Brain pericyte (primary cell): ENCODE measurements around the gene NR2F1.

Experiments
- DNase-seq: peaks from one replicate; pipeline ENCODE4 v3.0.0-alpha.2; 2012; ENCODE audit warnings: low read depth, low spot score

NR2F1 gene

DNA sequence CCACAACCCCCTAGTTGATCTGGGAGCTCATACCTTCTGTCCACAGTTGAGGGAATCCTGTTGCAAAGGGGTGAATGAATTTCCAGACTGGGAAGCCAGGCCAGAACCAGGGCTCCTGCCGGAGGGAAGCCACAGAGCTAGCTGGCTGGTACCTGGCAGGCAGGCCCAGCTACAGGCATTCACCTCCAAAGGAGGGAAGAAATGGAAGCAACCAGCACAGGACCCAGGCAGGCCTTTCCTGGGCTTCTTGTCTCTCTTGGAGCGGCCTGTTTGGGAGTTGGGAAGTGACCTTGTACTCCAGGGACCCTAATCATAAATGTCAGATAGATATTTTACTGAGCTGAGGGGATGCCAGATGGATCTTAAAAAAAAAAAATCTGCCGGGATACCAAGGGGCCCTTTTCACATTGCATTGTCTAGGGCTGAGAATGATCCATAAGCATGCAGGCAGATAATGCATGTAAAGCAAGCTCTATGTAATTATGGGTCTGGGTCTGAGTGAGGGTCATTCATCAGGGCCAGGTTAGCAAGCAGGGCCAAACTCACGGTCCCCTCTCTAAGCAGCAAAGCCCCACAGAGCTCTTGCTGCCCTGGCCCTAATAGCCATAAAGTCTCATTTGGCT is 8.4 kb downstream of the NR2F1 start:
- DNase-seq = no peak

DNA sequence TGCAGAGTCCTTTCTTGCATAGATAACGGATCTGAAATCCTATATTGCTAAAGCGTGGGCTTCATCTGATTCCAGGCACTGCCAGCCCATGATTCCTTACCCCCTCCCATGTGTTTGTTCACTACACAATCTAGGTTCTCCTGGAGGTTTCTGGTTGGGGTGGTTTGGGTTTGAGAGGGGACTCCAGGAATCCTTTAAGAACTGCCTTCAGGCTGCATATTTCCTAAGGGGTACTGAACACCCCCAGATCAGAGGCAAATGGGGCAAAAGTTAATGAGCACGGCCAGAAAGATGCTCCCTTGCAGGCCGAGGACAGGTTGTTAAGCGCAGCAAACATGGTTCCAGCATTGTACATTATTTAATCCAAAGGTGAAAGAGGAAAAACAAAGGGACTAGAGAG is 9.9 kb downstream of the NR2F1 start:
- no peak for DNase-seq

DNA sequence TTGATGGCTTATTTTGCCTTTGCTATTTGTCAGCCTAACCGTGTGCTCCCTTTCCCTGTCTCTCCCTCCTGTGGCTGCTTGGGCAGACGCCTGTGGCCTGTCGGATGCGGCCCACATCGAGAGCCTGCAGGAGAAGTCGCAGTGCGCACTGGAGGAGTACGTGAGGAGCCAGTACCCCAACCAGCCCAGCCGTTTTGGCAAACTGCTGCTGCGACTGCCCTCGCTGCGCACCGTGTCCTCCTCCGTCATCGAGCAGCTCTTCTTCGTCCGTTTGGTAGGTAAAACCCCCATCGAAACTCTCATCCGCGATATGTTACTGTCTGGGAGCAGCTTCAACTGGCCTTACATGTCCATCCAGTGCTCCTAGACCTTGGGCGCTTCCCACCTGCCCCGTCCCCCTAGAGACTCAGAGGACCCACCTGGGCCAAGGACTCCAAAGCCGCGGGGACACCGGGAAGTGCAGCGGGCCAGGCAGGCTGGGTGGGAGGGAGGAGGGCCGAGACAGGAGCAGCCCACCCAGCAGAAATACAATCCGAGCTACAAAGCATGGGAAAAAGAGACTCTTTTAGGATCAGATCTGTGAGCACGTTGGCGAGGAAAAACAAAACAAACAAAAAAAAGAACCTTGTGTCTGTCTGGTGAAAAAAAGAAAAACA is 10.6 kb downstream of the NR2F1 start:
- DNase-seq = no peak

DNA sequence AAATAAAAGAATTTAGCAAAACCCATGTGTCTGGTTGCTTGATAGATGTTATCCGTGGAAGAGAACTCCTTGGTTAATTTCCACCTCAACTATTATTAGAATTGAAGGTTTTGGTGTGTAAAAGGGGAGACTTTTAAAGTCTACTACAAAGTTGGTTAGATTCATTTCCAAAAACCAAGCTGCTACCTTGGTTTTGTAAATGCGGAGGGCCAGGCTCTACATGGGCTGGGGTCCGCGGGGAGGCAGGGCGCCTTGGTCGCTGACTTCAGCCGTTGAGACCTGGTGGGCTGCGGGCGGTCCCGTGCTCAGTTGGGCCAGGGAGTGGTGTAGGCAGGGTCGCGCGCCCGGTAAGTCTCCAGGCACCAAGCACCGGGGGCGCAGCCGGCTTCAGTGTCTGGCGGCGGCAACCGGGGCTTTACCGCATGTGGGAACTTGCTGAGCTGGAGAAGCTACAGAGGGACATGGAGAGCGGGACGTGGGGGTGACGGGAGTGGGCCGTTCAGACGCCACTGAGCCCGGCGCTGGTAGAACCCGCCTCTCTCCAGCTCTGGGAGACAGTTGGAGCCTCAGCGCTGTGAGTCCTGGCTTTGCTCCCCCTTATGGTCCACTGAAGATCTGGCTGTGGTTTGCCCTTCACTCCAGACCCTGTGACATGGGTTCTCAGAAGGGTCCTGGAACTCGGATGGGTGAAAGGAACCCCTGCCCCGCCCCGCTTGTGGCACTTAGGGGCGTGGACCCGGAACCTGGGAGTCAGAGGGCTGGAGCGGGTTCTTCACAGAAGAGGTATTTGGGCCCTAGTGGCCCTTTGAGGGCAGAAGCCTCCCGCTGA is 11.8 kb downstream of the NR2F1 start:
- DNase-seq = no peak

DNA sequence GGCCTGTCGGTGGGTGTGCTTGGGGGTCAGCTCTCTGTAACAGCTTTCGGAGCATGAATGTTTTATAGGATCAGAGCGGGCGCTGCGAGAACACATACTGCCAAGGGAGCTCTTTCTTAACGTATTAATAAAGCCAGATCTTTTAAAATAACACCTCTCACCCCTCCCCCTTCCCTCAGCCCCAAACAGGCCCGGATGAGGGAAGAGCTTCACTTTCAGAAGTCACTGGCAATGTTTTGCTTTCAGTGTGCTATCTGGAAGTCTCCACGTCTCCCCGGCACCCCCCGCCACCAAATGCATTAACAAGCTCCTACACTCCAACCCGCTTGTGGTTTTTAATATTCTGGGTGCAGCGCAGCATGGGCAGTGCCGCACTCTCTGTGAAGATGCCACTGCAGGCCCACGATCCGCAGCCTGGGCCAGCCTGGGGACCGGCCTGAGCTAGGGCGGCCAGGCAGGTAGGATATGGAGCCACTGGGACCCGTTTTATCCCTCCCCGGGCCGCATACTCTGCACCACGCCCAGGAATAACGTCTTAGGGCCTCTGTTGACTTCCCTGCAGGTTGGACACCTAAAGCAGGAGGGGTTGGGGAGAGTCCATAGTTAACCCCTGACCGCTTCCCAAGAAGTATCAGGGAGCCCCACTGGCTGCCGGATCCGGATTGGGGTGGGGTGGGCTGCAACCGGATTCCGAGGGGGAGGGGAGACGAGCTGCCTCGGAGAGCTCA is 12.6 kb downstream of the NR2F1 start:
- DNase-seq = no peak

DNA sequence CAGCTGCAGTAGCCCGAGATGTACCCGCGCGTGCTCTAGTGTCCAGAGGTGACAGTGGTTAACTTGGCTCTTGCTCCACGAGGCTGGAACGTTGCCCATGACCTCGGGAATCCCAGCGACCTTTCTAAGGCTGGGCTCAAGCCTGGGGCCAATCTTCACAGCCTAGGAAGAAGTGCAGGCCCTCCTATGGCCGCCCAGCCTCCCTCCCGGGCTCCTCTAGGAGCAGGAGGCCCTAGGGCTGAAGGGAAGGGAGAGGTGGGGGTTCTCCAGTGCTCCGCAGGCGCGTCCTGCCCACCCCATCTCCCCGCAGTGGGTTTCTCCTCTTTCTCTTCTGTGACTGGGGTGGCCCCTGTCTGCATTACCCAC is 13.3 kb downstream of the NR2F1 start:
- DNase-seq = no peak

DNA sequence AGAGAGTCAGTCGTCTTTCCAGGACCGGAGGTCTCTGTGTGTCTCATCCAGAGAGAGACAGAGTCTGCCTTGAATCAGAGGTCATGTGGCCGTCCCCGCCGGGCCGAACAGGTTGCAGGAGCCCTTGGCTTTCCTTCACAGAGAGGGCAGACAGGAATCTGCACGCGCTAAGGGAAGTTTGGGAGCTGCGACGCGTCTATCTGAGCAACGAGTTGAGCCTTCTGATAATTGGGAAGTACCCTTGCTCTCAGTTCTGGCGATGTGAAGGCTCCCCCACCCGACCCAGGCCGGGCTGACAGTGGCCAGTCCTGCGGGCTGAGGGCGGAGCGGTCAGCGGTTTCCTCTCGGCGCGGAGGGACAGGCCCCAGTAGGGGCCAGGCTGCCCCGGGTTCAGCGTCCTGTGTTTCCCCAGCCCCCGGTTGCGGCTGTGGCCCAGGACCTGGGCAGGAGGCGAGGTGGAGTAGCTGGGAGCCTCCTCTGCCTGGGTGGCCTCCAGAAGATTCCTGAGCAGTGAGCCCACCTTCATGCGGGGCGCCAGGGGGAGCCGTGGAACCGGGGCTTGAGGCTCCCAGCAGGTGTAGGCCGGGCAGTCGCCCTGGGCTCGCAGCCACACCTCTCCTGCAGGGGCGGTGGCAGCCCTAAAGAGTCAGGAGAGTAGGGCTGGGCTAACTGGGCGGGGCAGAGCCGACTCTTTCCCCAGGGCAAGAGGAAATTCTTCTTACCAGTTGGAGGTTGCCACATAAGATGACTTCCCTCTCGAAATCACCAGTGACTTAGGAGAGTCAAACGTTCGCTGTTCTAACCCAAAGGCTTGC is 13.9 kb downstream of the NR2F1 start:
- DNase-seq = no peak

DNA sequence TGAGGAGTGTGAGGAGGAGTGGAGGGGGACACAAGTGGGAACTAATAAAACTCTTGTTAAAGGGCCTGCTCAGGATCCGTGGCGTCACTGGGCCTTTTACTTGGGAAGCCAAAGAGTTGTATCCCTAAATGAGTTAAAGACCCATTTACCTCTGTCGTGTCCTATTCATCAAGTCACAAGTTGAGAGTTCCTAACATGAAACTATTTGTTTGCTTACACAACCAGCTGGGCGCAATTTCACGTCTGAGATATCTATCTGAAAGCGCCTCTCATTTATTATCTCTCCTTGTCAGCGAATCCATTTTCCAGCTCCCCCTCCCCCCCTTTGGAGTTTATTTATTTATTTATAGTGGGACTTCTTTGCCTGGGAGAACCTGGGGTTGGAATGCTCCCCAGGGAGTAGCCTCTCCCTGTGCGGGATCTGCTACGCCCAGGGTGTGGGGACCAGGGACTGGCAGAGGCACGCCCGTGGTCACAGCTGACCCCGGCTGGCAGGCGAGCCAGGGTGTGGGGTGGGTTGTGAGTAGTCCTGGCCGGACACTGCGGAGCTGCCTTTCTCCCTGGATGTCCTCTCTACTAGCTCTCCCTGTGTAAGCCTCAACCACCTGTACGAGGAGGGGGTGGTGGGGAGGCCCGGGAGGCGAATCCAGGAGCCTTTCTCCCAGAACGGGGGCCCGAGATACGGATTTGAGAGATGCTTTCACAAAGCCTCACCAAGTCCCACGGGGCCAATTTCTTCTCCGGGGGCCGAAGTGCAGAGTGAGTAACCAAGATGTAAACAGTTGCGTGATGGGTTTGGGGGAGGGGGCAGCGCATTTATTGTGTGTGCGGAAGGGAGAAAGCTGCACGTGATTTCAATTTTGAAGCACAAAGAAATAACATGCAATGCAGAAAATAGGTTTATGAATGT is 15.3 kb downstream of the NR2F1 start:
- DNase-seq = no peak

DNA sequence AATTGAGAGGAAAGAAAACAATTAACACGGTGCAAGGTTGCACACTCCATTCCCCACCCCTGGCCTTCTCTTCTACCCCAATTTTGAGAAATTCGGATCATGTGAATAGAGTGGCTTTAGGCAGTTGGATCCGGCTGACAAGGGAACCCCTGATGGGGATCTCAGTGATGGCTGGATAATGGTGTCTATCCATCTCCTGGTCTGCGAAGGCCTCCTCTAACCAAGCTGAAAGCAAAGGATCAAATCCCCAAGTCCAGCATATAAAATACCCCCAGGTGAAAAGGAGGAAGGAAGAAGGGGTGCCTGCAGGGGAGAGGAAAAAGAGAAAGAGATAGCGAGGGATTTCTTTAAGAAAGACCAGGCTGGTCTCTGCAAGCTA is 16.0 kb downstream of the NR2F1 start:
- no peak for DNase-seq

DNA sequence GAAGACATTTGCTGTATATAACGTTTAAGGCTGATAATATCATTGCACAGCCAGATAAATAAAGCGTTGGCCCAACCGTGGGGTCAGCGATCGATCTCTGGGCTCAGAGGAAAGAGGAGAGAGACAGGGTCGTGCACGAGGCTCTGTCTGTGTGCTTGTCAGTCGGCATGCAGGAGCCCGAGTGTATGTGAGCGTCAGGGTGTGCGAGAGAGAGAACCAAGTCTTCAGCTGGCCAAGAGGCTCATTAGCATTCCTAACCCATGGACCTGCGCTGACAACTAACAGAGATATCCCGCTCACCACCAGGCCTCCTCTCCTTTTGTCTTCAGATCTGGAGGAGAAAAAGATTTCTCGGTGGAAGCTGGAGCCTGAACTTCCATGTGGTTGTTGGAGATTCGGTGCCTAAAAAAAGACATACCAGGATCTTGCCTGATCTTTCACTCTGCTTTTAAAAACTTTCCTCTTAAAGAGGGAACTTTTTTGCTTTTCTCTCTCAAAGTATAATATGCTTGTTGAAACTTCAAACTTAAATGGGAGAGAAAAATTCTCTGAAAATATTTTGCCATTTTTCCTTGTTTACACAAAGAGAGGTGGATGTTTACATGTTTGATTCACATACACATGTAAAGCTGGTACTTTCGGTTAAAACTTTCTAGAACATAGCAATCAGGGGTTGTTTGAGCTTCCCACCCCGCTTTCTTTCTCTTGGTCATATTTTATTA is 16.5 kb downstream of the NR2F1 start:
- no peak for DNase-seq

DNA sequence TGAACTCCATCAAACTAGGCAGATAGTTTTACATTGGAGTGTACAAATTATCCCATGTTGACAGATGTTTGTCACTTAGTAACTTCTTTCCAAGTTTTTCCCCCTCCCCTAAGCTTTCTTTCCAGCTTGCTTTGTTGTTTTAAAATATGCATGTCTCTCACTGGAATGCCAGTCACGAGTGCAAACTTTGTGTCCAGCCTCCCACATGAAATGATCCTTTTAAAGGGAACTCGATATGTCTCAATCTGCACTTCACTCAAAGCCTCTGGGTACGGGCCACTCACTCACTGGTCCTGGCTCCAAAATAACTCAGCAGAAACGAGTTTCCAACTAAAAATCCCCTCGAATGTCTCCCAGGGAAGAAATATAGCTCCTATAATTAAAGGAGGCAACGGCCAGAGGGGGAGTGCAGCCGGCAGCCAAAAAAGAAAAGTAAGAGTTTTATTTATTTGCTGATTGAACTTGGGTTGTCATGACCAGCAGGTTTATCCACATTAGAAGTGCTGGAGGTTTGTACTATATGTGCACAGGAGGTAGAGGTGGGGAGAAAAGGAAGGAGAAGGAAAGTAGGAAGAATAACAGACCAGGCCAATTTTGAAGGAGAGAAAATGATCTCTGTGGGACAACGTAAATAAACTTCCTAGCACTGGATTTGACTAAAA is 17.5 kb downstream of the NR2F1 start:
- no peak for DNase-seq

DNA sequence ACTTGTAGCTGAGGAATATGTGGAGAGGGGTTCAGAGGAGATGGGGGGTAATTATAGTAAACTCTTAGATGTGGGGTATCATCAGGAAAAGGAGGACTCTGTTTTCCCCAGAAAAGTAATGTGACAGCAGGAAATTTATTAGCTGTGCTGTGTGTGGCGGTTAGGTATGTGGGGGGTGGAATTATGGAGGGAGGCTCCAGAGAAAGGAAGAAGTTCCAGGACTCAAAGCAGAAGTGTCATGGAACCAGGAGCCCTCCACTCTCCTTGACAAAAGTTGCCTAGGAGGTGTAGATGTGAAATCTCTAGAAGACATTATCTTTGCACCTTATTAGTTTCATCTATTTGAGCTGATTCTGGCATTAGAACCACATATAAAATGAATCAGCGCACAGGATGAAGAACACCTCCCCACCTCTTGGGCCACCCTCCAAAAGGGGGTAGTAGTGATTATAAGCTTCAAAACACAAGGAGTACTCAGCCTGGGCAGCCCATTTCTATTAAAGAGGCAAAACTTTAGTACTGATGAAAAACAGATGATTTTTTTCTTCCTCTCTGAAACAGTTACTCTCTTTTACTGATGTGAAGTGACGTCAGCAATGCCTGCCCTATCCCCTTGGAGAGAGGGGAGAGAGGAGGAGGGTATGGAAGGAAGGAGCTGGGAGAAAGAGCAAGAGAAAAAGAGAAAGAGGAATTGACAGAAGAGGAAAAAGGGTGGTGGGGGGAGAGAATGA is 18.2 kb downstream of the NR2F1 start:
- no peak for DNase-seq

DNA sequence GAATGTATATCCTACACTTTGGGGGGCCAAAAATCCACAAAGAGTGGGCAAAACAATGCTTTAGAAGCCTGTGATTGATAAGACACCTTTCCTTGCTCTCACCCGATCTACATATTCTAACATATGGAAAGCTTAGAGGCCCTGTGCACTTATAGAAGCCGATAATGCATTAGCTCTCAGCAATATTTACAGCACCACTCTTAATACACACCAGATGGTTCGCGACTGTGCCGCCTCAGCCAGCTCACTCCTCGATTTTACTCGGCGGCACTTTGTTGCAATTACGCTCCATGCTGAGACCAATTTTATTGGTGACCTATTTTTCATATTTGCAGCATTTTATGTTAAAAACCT is 18.8 kb downstream of the NR2F1 start:
- no peak for DNase-seq

DNA sequence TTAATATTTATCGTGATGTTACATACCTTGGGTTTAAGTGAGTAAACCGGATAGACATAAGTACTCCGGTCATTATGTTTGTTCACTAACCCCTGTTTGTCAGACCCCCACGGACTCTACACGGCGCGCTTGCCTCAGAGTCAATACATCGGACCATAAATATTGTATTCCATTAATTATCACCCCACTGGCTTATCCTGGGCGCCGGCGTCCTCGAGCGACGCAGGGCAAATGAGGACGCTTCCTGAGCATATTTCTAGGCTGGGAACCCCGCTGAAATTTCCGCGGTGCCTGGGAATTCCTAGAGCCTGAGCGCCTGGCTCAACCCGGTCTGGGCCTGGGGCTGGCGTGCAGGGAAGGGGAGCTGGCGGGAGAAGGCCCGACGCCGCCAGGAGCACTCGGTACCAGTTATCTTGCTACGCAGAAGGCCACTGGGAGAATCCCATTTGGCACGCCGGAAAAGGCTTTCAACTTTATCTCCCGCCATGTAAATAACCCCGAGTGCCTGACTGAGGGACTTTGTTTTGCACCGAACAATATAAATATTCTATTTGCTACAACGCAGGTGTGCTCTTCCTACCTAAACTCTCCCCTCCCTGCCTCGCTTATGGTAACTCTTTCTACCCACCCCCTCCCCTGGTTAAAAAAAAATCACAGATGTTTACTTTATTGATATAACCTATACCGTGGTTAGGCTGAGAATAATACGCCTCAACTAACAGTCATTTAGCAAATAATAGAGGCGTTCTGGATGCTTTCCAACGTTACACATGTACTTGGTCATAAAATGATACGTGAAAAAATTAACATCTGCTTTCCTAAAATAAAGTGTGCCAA is 19.4 kb downstream of the NR2F1 start:
- no peak for DNase-seq

DNA sequence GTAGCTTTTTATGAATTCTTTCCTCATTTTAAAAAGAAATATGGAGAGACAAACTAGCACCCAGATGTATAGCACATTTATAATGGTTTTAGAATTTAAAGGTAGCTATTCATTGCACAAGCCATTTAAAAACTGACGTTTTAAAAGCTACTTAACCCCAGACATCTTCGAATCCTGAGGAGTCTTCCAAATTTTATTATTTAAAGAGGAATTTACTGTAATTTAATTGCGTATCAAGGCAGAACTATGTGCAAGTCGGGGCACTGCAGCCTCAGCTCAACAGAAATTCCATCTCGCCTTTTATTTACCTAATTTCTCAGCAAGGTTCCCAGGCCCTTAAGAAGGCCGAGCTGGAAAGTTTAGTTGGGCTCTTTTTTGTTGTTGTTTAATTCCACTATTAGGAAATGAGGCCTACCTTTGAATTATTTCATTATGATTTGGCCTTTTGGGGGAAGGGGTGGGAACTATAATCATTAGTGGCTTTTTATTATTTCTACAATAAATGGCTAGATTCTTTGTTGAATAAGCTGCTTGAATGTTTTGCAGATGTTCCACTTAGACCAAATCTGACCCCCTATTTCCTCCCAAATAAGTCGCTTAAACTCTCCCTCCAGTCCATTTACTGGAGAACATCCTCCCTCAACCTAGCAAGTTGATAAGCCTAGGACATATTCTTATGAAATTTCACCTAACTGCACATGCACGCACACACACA is 20.2 kb downstream of the NR2F1 start:
- no peak for DNase-seq

DNA sequence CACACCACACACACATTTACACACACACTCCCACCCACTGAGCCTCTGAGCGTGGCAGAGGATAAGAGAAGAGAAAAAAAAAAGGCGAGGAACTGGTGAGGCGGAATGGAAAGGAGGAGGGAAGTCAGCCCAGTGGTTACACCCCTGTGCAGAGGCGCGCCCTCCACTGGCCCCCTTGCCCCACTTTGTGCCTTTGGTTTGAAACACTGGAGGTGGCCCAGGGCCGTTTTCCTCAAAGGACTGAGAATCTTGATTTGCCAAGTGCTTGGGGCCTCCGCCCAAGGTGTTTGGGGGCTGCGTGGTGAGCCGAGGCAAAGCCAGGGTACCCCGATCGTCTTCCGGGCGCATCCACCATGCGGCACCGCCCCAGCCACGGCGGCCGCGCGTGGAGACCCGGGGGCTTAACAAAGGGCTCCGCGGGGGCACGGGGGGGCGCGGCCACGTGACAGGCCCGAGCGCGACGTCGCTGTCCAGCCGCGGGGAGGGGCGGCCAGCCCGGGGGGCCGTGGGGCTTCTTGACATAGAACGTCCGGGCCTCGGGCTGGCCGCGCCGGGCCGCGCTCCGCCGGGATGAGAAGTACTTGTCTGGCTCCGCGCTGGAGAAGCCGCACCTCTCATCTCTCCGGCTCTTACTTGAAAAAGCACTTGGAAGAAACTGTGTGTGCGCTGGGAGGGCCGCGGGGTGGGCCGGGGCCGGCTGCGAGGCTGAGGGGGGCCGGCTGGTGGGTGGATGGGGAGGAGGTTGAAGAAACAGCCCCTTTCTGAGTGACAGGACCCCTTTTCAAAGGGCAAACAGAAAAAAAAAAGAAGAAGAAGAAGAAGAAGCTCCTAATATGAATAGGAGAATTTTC is 21.0 kb downstream of the NR2F1 start:
- DNase-seq = no peak
